CD4-positive, alpha-beta T cell treated with Interleukin-17A for 1 hour (primary cell): Measurements from ENCODE around the gene HSPBP1.

ENCODE experiments used
- DNase-seq: peaks from one replicate; pipeline ENCODE4 v3.0.0-alpha.2; 2020

HSPBP1 gene

GRCh38 chr19:55253842-55254624 is 25.9 kb downstream of the HSPBP1 start:
- DNase-seq: peak; percentile 78

DNA sequence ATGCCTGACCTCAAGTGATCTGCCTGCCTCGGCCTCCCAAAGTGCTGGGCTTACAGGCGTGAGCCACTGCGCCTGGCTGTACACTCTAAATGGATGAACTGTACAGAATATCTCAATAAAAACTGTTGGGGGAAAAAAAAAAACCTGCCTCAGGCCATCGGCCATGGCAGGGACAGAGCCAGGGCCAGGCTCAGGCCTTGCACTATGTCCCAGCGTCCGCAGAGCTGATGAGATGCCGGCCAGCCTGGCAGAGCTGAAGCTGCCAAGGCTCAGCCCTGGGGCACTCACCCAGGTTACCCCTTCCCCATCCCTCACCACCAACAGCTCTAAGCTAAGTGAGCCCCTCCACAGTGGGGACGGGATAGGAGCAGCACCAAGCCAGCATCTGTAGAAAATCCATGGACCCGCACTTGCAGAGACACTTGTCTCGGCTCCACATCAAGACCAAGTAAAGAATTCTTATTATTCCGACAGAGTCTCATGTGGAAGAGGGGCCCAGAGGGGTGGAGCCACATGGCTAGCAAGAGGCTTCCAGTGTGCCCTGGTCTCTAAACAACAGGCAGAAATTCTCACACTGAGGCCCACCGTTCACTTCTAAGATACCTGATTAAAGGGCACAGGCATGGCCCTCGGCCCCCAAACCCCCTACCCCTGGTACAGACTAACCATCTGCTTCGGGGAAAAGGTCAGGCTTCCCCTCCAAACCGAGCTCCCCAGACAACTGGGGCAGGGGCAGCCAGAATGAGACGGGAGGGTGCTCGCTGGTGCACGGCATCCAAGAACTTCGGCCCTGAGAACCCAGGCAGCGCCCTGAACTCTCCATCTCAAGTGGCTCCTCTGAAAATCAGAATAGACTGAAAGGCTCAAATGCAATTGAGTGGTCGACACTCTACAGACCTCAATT is 26.9 kb downstream of the HSPBP1 start:
- DNase-seq: no peak

DNA sequence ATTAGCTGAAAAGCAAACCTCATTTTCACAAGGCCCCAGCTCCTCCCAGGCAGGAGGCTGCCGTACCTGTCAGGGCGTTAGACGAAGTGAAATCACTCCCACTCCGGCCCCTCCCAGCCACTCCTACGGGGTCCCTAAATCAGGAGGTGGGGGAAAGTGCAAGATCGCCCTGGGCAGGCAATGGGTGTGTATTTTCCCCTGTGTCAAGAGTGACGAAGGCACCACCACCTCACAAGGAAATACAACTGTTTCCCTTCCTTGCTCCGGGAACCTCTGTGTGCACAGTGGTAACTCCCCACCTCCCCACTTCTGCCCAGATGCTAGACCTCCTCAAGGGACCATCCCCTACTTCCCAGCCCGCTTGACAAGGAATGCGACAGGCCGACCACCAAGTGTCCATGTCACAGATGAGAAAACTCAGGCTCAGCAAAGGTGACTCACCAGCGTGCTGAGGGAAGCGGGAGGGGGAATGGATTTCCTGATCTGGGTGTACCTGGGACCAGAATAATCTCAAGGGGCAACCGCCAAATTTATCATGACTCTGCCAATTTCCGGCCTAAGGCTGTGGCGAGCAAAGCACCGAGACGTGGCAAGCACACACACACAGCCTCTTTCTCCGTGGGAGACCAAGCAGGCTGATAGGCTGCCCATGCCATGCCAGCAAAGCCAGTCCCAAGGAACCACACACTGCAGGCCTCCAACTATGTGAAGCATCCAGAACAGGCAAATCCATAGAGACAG is 28.4 kb downstream of the HSPBP1 start:
- peak; percentile 60 for DNase-seq

- DNase-seq: no peak
Observed at GRCh38 chr19:55250262-55251036, 29.5 kb downstream of the HSPBP1 start.

DNA sequence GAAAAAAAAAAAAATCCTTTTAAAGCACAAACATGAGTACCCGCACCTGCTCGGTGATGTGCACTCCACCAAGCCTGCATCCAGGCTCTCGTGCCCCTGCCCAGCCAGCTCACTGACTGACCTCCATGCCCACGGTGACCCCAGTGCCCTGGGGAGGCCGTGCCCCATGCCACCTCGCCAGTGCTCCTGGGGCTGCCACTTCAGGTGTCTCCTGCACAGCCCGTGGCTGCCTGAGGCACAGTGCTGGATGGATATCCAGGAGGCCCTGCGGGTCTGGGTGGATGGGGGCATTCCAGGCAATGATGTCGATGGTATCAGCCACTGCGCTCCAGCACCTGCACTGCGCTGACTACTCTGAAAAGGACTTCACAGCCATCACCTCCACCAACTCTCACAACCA is 30.1 kb downstream of the HSPBP1 start:
- no peak for DNase-seq

- no peak for DNase-seq
Observed at GRCh38 chr19:55248704-55249103, 31.2 kb downstream of the HSPBP1 start.

- DNase-seq: no peak
Observed at GRCh38 chr19:55248166-55248675, 31.7 kb downstream of the HSPBP1 start.

- no peak for DNase-seq
Observed at GRCh38 chr19:55247621-55248099, 32.2 kb downstream of the HSPBP1 start.

GRCh38 chr19:55246462-55247451 is 33.2 kb downstream of the HSPBP1 start:
- no peak for DNase-seq

GRCh38 chr19:55245236-55245904 is 34.5 kb downstream of the HSPBP1 start:
- DNase-seq: no peak

DNA sequence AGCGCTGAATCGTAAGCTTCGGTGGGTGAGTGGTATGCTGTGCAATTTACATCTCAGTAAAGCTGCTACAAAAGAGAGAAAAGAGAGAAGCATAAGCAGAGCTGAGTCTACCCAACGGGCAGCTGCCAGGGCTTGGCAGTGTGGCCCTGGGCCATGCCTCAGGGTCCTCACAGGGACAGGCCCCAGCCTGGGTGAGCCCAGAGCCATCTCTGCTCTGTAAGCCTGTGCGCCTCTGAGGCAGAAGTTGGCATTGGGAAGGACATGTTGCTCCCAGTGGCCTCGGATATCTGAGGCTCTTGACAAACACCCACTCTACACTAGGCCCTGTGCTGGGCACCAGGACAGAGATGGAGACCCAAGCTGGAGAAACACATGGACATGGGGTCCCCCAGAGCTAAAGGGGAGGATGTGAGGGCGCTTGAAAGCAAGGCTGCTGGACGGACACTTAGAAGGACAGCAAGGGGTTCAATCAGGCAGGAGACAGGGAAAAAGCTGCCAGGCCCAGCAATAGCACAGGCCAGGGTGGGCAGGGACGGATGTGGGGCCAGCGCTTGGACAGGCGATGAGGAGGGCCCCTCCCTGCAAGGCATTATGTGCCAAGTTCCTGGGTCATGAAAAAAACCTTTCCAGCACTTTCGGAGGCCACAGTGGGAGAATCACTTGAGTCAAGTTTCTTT is 35.8 kb downstream of the HSPBP1 start:
- DNase-seq: no peak

DNA sequence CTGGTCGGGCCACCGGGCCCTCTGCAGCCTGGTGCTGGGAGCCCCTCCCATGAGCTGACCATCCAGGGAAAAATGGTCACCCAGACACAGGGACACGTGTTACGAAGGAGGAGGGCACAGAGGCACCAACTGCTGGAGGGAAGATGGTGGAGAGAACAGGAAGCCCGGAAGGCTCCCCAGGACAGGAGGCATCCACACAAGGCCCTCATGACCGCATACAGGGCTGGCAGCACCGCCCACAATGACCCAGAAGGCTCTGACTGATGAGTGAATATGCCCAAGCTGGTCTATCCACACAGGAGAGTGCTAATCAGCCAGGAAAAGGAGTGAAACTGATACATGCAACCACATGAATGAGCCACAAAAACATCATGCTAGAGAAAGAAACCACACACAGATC is 37.4 kb downstream of the HSPBP1 start:
- no peak for DNase-seq

- no peak for DNase-seq
Observed at GRCh38 chr19:55241935-55242464, 37.9 kb downstream of the HSPBP1 start.

- no peak for DNase-seq
Observed at GRCh38 chr19:55241143-55241934, 38.6 kb downstream of the HSPBP1 start.

GRCh38 chr19:55240713-55241020 is 39.2 kb downstream of the HSPBP1 start:
- DNase-seq: no peak

- DNase-seq: no peak
Observed at GRCh38 chr19:55239004-55239403, 40.9 kb downstream of the HSPBP1 start.

- DNase-seq: no peak
Observed at GRCh38 chr19:55238030-55238429, 41.9 kb downstream of the HSPBP1 start.

DNA sequence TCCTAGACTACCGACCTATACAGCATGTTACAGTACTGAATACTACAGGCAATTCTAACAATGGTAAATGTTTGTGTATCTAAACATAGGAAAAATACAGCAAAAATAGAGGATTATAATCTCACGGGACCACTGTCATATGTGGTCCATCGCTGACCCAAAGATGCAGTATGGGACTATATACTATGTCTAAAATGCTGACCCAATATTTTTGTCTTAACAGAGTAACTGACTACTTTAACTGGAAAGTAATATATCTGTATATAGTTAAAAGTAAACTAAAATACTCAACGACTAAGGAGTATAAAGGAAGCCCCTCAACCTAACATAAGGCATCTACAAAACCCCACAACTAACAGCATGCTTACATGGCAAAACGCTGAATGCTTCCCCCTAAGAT is 46.9 kb downstream of the HSPBP1 start:
- no peak for DNase-seq

GRCh38 chr19:55232286-55232602 is 47.7 kb downstream of the HSPBP1 start:
- DNase-seq: no peak
